Neural cell (in vitro differentiated cells): ENCODE measurements around the gene RAB3A. TPM values are rescaled to one million over a fixed set of nuclear protein-coding genes. Genes with fewer than 3 reads are reported as not detected.

Experiments
- H2AFZ ChIP-seq: fragments of 200-600, 300-800 bp; sonication (generic), shearing (Covaris generic); 2 replicates; pipeline ENCODE4 v1.6.0; 2014; ENCODE audit warnings: low read depth, mild to moderate bottlenecking, antibody characterized with exemption, low read length, moderate library complexity
- H3F3A ChIP-seq: fragments of 200-600 bp; shearing (Covaris generic); 2 replicates; pipeline ENCODE4 v1.6.1; 2016; ENCODE audit warnings: mild to moderate bottlenecking, moderate library complexity, mixed read lengths, antibody characterized with exemption, low read length; ENCODE audit not compliant: insufficient read depth, poor library complexity, severe bottlenecking
- H3K27ac ChIP-seq: fragments of 200-600, 300-800 bp; sonication (generic), shearing (Covaris generic); 2 replicates; pipeline ENCODE4 v1.5.1; 2014; ENCODE audit warnings: mild to moderate bottlenecking, low read length, moderate library complexity
- H3K27me3 ChIP-seq: fragments of 300-800, 200-600 bp; sonication (generic), shearing (Covaris generic); 2 replicates; pipeline ENCODE4 v1.6.0; 2014; ENCODE audit warnings: mild to moderate bottlenecking, low read depth, low read length, moderate library complexity; ENCODE audit not compliant: insufficient read depth
- H3K36me3 ChIP-seq: fragments of 300-800, 200-600 bp; sonication (generic), shearing (Covaris generic); 2 replicates; pipeline ENCODE4 v1.5.1; 2014; ENCODE audit warnings: mild to moderate bottlenecking, antibody characterized with exemption, low read length, moderate library complexity; ENCODE audit not compliant: insufficient read depth
- H3K4me2 ChIP-seq: fragments of 300-800, 200-600 bp; sonication (generic), shearing (Covaris generic); 2 replicates; pipeline ENCODE4 v1.6.0; 2014; ENCODE audit warnings: mild to moderate bottlenecking, low read length
- H3K4me3 ChIP-seq: fragments of 300-800, 200-600 bp; sonication (generic), shearing (Covaris generic); 2 replicates; pipeline ENCODE4 v1.5.1; 2014; ENCODE audit warnings: mild to moderate bottlenecking, low read length, moderate library complexity
- H3K79me2 ChIP-seq: fragments of 200-600 bp; shearing (Covaris generic); replicated peaks from 2 replicates; pipeline ENCODE4 v1.6.0; 2014; ENCODE audit warnings: mild to moderate bottlenecking, low read length, moderate library complexity; ENCODE audit not compliant: insufficient read depth
- H3K9ac ChIP-seq: fragments of 300-800, 200-600 bp; sonication (generic), shearing (Covaris generic); 2 replicates; pipeline ENCODE4 v1.6.1; 2016; ENCODE audit warnings: mild to moderate bottlenecking, low read length, mixed read lengths
- H3K9me2 ChIP-seq: fragments of 200-600 bp; shearing (Covaris generic); 2 replicates; pipeline ENCODE4 v1.6.1; 2016; ENCODE audit warnings: mild to moderate bottlenecking, low read length, mixed read lengths; ENCODE audit not compliant: insufficient read depth
- H3K9me3 ChIP-seq: fragments of 200-600, 300-800 bp; sonication (generic), shearing (Covaris generic); 2 replicates; pipeline ENCODE4 v1.6.1; 2016; ENCODE audit warnings: mild to moderate bottlenecking, mixed run types, low read length, moderate library complexity, mixed read lengths
- H4K20me1 ChIP-seq: fragments of 200-600 bp; shearing (Covaris generic); 2 replicates; pipeline ENCODE4 v1.6.1; 2016; ENCODE audit warnings: mild to moderate bottlenecking, mixed run types; ENCODE audit not compliant: insufficient read depth
- EP300 ChIP-seq: fragments of 450-650 bp; conservative IDR thresholded peaks from 2 replicates; pipeline ENCODE4 v1.6.1; 2014; ENCODE audit warnings: antibody characterized with exemption, mild to moderate bottlenecking, moderate library complexity; ENCODE audit not compliant: poor library complexity, severe bottlenecking
- EZH2 ChIP-seq: fragments of 200-600, 300-800 bp; shearing (Covaris generic), sonication (generic); IDR thresholded peaks from 2 replicates; pipeline ENCODE4 v1.6.1; 2014; ENCODE audit warnings: antibody characterized with exemption, low read length, borderline replicate concordance, mild to moderate bottlenecking; ENCODE audit not compliant: insufficient read depth, poor library complexity, severe bottlenecking
- MXI1 ChIP-seq: fragments of 450-650 bp; conservative IDR thresholded peaks from 2 replicates; pipeline ENCODE4 v1.6.1; 2014; ENCODE audit warnings: antibody characterized with exemption, mild to moderate bottlenecking; ENCODE audit not compliant: poor library complexity, severe bottlenecking
- POLR2AphosphoS5 ChIP-seq: IDR thresholded peaks from 2 replicates; pipeline ENCODE4 v1.6.1; 2012
- RAD21 ChIP-seq: fragments of 450-650 bp; conservative IDR thresholded peaks from 2 replicates; pipeline ENCODE4 v1.6.1; 2014; ENCODE audit warnings: antibody characterized with exemption, mild to moderate bottlenecking, moderate library complexity
- SMC3 ChIP-seq: fragments of 450-650 bp; conservative IDR thresholded peaks from 2 replicates; pipeline ENCODE4 v1.6.1; 2014; ENCODE audit warnings: antibody characterized with exemption, mild to moderate bottlenecking, moderate library complexity; ENCODE audit not compliant: poor library complexity
- TAF1 ChIP-seq: IDR thresholded peaks from 2 replicates; pipeline ENCODE4 v1.6.1; 2012; ENCODE audit warnings: low read depth
- polyA plus RNA-seq: library from polyadenylated mRNA; depleted of rRNA; stranded (reverse); fragments of >200 nt; gene quantifications from 2 replicates; pipeline ENCODE4 v1.2.3, GENCODE V29; 2014
- TF ChIP-seq, protein P1 (sequence below): fragments of 450-650 bp; IDR thresholded peaks from 2 replicates; pipeline ENCODE4 v1.5.1; 2014; ENCODE audit warnings: antibody characterized with exemption, mild to moderate bottlenecking, moderate library complexity; ENCODE audit not compliant: poor library complexity, severe bottlenecking
- TF ChIP-seq, protein P2 (sequence below): IDR thresholded peaks from 2 replicates; pipeline ENCODE4 v1.6.1; 2012; ENCODE audit warnings: borderline replicate concordance

RAB3A gene
- polyA plus RNA-seq, 1 donor from 2014 or later = 32.3 TPM

DNA sequence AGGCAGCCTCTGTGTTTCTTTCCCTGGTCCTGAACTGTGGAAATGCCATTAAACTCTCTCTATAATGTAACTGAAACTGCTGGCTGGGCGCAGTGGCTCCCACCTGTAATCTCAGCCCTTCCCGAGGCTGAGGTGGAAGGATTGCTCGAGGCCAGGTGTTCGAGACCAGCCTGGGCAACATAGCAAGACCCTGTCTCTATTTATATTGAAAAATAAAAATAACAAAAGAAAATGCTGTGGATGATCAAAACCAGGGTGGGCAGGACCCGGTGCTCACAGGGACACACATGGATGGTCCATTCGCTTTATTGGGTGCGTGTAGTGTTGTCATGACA lies 7.4 kb downstream of the RAB3A start:
- Histone ChIP-seq H3K36me3 (no peaks in the 10 kb centered on the region), H4K20me1 (no peaks in the 10 kb centered on the region), H3K9ac (no peak overlapping the region), H2AFZ (no peak overlapping the region), H3K4me2 (no peak overlapping the region), H3K9me2 (no peaks in the 10 kb centered on the region), H3K79me2 (no peaks in the 10 kb centered on the region), H3K27me3 (no peaks in the 10 kb centered on the region), H3K27ac (no peak overlapping the region), H3K4me3 (no peak overlapping the region), H3K9me3 (no peaks in the 10 kb centered on the region), H3F3A (no peaks in the 10 kb centered on the region)
- TF ChIP-seq MXI1 = no peak

GRCh38 chr19:18194554-18195238 lies 9.1 kb downstream of the RAB3A start:
- Histone ChIP-seq H4K20me1 (no peaks in the 10 kb centered on the region), H3K27ac (no peak overlapping the region), H3K79me2 (no peaks in the 10 kb centered on the region), H3K9ac (no peak overlapping the region), H2AFZ (no peak overlapping the region), H3K9me2 (no peaks in the 10 kb centered on the region), H3F3A (no peaks in the 10 kb centered on the region), H3K4me2 (no peak overlapping the region), H3K27me3 (no peaks in the 10 kb centered on the region), H3K9me3 (no peaks in the 10 kb centered on the region), H3K4me3 (peak overlapping the region; percentile 93), H3K36me3 (no peaks in the 10 kb centered on the region)
- TF ChIP-seq SMC3 (no peak), EZH2 (no peak), RAD21 (no peak), POLR2AphosphoS5 (peak; percentile 12), EP300 (no peak)
- TF ChIP-seq, protein P1, sequence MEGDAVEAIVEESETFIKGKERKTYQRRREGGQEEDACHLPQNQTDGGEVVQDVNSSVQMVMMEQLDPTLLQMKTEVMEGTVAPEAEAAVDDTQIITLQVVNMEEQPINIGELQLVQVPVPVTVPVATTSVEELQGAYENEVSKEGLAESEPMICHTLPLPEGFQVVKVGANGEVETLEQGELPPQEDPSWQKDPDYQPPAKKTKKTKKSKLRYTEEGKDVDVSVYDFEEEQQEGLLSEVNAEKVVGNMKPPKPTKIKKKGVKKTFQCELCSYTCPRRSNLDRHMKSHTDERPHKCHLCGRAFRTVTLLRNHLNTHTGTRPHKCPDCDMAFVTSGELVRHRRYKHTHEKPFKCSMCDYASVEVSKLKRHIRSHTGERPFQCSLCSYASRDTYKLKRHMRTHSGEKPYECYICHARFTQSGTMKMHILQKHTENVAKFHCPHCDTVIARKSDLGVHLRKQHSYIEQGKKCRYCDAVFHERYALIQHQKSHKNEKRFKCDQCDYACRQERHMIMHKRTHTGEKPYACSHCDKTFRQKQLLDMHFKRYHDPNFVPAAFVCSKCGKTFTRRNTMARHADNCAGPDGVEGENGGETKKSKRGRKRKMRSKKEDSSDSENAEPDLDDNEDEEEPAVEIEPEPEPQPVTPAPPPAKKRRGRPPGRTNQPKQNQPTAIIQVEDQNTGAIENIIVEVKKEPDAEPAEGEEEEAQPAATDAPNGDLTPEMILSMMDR = no peak

- Histone ChIP-seq H3K9ac (no peak overlapping the region), H3K79me2 (no peaks in the 10 kb centered on the region), H3K27ac (no peak overlapping the region), H3K4me3 (peak overlapping the region; percentile 93), H3K27me3 (no peaks in the 10 kb centered on the region), H3K9me3 (no peaks in the 10 kb centered on the region), H2AFZ (no peak overlapping the region), H3F3A (no peaks in the 10 kb centered on the region), H3K9me2 (no peaks in the 10 kb centered on the region), H3K36me3 (no peaks in the 10 kb centered on the region), H3K4me2 (peak overlapping the region; percentile 77), H4K20me1 (no peaks in the 10 kb centered on the region)
- TF ChIP-seq POLR2AphosphoS5 = no peak
- TF ChIP-seq MXI1 = no peak
- TF ChIP-seq TAF1 = no peak
- no peak for TF ChIP-seq RAD21
- TF ChIP-seq SMC3 = no peak
- TF ChIP-seq EP300 = no peak
- no peak for TF ChIP-seq EZH2
- TF ChIP-seq, protein P1 = no peak
- TF ChIP-seq, protein P2, sequence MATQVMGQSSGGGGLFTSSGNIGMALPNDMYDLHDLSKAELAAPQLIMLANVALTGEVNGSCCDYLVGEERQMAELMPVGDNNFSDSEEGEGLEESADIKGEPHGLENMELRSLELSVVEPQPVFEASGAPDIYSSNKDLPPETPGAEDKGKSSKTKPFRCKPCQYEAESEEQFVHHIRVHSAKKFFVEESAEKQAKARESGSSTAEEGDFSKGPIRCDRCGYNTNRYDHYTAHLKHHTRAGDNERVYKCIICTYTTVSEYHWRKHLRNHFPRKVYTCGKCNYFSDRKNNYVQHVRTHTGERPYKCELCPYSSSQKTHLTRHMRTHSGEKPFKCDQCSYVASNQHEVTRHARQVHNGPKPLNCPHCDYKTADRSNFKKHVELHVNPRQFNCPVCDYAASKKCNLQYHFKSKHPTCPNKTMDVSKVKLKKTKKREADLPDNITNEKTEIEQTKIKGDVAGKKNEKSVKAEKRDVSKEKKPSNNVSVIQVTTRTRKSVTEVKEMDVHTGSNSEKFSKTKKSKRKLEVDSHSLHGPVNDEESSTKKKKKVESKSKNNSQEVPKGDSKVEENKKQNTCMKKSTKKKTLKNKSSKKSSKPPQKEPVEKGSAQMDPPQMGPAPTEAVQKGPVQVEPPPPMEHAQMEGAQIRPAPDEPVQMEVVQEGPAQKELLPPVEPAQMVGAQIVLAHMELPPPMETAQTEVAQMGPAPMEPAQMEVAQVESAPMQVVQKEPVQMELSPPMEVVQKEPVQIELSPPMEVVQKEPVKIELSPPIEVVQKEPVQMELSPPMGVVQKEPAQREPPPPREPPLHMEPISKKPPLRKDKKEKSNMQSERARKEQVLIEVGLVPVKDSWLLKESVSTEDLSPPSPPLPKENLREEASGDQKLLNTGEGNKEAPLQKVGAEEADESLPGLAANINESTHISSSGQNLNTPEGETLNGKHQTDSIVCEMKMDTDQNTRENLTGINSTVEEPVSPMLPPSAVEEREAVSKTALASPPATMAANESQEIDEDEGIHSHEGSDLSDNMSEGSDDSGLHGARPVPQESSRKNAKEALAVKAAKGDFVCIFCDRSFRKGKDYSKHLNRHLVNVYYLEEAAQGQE = no peak
These were observed 9.7 kb downstream of the RAB3A start for GRCh38 chr19:18194181-18194530.
